Hypothalamus (tissue), 51 donors: Measurements from ENCODE around the gene TMOD1.
A peak's percentile ranks its signal among the peaks of the same experiment; 100 is the strongest.
"Not testable (repeated sequence)": the region's sequence is repeated elsewhere in the genome, so short reads cannot be mapped to it uniquely, and the experiment has no call there.

Experiments
- DNase-seq, 51 donors: peaks; one replicate each; lab custom pipeline; 2025; lab: John Stamatoyannopoulos, UW

Gene TMOD1

DNA sequence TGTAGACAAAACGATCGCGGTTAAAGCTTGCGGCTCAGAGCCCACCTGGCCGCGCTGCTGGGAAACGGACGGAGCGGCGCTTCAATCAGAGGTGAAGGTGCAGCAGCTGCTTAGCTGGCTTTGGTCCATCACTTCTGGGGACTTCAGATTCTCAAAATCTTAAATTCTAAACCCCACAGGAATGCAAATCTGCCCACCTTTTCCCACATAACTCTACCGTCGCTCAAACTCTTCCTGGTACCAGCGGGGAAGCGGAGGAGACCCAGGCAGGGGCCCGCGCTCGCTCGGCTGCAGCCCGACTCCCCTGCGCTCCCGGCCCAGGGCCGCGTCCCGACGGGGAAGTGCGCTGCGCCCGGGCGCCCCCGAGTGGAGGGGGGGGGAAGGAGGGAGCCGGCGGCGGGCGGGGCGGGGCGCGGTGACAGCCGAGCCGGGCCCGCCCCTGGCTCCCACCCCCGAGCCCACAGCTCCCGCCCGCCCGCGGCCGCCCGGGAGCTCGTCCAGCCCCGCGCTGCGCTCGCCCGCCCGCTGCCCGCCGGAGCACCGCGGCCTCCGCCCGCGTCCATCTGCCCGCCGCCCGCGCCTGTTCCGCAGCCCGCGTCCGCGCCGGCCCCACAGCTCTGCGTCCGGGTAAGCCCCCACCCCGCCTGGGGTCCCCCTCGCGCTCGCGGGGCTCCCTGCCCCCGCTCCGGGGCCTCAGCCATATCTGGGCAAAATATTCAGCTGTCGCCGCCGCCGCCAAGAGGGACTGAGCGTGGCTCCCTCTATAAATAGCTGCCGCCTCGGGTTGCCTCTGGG is at the start of gene TMOD1:
Gene TMOD1 (plus strand): TSS at position 490 of the 795 bp plus-strand sequence. CDS start 22,523 bp downstream, outside the sequence.
- peak in 42 of 51 donors; percentile 16 to 85 (median 54) for DNase-seq

DNA sequence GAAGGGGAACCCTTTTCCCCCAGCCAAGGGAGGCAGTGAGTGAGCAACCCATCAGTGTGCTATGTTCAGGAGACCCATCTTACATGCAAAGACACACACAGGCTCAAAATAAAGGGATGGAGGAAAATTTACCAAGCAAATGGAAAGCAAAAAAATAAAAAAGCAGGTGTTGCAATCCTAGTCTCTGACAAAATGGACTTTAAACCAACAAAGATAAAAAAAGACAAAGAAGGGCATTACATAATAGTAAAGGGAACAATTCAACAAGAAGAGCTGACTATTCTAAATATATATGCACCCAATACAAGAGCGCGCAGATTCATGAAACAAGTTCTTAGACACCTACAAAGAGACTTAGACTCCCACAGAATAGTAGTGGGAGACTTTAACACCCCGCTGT is 47.9 kb upstream of the TMOD1 start:
- not testable (repeated sequence) for DNase-seq

DNA sequence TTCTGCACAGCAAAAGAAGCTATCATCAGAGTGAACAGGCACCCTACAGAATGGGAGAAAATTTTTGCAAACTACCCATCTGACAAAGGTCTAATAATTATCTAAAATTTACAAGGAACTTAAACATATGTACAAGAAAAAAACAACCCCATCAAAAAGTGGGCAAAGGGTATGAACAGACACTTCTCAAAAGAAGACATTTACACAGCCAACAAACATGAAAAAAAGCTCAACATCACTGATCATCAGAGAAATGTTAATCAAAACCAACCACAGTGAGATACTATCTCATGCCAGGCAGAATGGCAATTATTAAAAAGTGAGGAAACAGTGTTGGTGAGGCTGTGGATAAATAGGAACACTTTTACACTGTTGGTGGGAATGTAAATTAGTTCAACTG is 44.6 kb upstream of the TMOD1 start:
- not testable (repeated sequence) for DNase-seq

DNA sequence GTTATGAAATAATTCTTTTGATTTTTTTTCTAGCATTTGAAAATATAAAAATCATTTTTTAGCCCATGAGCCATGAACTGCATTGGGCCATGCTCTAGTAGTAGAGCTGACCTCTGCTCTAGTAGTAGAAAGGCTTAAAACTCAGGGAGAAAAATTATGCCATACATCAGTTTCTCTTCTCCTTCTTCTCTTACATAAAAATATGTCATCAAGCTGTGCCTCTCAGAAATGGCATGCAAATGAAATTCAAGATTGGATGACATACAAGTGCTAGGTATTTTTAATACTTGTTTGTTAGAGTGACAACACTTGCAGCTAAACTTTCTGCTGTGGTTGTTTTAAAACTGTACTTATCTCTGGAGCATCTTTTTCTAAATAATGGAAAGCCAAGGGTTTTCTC is 42.1 kb upstream of the TMOD1 start:
- DNase-seq, result no peak

DNA sequence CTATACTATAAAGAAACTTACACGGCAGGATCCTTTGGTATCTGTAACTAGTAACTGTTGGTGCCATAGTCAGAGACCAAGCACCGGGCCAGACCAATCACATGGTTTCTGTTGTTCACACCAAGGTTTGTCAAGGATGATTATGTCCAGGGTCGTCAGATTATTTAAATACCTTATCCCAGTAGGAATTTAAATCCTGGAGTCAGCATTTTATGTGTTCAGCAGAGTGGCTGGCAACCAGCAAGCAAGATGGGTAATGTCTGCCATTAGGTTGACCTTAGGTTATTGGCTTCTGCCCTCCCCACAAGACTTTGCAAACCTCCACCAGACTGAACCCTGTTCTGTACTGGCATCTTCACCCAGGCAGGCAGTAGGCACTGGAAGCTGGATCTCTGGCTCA is 39.3 kb upstream of the TMOD1 start:
- no peak for DNase-seq

DNA sequence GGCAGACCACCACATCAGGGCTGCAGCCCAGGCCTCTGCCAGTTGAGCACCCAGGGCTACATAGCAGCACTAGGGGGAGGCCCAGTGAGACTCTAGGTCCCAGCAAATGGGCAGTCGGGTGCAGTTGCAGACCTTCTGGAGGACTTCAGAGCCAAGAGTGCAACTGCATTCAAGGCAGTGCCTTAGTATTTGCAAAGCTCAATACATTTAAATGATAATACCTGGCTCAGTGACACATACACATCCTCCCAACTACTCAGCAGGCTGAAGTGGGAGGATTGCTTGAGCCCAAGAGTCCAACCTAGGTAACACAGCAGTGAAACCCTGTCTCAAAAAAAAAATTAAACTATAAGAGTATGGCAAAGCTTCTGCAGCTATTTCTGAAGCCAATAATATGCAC is 38.6 kb upstream of the TMOD1 start:
- no peak for DNase-seq

DNA sequence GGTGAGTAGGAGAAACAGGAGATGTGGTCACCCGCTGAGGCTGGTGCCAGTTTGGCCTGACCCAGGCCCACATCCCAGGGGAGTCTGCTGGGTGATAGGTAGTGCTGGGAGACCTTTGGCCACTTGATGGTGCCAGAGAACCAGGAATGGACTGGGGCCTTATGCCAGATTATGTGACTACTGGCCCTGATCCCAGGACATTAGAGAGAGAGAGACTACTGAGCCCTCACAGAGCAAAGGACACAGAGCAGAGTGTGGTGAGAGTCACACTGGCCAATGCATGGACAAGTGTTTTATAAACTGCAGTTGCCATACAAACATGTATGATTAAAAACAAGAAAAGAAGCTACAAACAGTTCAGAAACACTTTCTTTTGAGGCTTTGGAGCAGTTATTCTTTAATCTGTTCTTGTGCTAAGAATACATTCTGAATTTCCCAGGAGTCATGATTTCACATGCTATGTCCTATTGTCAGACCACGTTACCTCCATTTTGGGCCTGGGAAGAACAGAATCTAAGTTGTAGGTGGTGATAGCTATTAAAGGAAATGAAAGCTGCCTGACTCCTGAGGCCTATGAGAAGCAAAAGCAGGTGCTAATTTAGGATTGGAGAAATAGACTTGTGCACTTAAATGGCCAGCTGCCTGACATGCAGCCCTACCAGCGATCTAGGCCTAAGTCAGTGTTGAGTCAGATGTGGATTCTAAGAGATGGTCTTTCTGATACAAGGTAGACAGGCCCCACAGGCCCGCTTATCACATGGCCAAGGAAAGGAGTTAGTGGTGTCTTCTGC is 32.6 kb upstream of the TMOD1 start:
- DNase-seq, result peak in 50 of 51 donors; percentile 5 to 91 (median 66)

DNA sequence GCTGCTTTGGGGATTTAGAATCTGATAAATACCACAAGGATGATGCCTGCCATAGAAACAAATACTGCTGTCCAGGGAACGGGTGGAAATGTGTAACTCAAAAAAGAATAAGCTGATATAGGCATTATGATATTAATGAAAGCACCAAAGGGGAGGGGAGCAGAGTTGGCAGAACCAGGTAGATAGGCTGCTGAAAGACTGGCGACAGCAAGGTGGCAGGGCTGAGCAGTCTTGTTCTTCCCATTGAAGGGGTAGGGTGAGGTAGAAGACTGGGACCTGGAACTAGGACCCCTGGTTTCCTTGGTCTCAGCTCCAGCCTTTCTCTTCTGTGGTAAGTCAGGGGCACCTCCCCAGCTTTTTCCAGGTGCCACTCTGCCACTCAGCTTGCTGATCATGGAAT is 31.4 kb upstream of the TMOD1 start:
- peak in 16 of 51 donors; percentile 0 to 34 (median 9) for DNase-seq

DNA sequence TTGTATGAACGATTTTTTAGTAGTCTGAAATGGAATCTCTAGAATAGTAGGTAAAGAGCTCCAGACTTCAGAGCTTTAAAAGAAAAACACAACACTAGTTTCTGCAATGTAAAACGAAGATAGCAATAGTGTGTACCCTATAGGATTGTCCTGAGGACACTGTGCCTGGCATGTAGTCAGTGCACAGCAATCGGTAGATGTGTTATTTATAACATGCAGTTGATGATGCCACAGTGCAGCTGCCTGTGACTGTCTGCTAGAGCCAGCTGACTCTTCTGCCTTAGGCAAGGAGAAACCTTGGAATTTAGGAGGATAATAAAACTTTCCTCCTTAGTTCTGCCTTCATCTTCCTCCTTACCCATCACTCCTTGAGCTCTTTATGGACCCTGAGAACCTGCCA is 27.7 kb upstream of the TMOD1 start:
- no peak for DNase-seq

DNA sequence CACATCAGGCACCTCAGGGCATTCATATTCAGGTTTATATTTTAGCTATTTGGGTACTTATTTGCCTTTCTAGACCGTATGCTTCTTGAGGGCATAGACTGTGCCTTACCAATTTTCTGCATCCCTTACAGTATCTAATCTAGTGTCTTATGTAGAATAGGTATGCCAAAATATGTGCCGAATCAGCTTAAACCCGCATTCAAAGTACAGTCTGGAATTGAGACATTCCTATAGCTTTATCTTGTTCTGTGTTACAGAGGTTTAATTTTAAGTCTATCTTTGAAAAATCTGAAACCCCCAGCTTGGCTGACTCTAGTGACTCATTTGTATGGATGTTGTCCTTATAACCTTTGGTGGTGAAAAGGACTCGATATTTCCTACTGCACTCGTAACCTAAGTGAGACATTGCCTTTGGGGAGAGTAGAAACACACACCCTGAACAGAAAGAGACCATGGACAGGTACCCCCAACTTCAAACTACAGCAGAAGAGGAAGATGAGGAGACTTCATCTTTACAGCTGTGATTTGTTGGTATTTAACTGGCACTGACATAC is 27.0 kb upstream of the TMOD1 start:
- no peak for DNase-seq

DNA sequence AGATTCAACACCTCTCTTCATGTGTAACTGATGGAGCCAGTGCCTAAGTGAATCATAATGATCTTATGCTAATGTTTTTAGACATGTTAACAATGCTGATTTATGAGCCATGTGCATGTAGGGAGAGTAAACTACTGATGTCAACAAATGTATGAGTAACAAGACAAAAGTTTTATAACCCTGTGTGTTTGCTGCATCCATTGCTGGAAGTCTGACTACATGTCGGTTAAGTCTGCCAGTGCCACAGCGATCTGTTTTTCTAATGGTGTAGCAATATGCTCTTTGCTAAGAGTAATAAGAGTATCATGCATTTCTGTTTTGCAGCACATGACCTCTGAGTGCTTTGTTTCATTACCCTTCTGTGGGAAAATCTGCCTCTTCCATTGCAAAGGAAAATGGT is 26.4 kb upstream of the TMOD1 start:
- no peak for DNase-seq

DNA sequence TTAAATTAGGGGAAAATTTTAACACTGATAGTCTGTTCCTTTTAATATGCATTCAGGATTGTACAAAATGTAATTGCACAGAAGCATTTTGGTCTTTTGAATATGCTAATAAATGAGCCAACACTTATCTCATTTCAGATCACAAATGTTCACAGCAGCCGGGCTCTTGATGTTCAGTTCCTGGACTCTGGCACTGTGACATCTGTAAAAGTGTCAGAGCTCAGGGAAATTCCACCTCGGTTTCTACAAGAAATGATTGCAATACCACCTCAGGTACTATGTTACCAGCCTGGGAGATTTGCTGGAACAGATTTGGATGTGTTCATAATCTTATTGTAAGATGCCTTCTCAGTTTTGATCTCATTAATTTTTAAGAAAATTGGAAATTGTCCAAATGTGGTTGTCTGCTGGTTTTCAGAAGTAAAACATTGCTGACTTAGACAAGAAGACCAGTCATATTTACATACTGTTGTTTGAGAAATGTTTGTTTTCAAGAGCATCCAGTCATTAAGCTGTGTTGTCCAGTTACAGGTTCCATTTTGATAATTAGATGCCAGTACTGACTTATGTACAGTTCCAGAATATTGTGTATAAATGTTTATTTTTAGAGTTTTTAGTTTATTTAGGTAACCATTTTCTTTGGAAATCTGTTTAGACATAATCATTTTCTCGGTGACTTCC is 23.0 kb upstream of the TMOD1 start:
- no peak for DNase-seq

DNA sequence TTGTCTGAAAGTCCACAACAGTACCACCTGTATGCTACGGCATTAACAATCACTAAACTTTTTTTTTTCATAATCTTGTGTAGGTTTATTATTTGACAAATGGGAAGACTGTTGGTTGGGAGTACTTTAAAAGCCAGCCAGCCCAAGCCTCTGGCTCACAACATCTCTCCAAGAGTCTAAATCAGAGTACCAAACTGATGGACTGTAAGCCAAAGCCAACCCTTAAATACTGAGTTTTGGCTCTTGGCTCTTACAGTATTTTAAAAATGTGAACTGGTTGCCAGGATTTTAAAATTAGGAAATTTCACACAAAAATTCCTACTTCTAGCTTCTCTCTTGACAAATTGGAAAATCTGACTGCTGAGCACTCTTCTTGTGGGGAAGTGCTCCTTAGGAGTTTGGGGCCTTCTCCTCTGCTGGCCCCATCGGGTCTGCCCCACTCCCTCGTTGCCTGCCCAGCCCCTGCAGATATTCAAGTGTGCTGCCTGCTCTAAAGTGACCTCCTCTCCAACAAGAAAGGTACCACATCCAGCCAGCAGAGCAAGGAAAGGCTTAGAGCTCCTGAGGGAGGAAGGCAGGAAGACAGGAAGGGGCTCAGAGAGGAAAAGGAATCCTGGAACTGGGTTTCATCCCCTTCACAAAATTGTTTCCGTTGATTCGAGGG is 21.8 kb upstream of the TMOD1 start:
- DNase-seq, result no peak

DNA sequence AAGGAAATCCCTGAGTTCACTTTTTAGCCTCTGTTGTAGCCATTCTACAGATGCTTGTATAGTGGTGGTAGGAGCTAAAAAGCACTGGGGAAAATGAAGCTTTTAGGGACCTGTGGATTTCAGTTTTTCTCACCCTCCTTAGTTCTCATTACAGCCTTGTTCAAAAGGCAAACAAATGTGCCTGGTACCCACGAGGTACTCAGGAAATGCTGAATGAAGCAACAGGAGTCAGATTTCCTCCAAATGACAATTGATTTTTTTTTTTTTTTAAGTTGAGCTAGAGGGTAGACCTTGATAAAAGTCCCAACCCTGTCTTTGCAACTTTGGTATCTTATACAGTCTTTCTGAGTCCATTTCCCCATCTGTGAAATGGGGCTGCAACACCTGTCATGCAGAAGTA is 21.3 kb upstream of the TMOD1 start:
- DNase-seq, result no peak

DNA sequence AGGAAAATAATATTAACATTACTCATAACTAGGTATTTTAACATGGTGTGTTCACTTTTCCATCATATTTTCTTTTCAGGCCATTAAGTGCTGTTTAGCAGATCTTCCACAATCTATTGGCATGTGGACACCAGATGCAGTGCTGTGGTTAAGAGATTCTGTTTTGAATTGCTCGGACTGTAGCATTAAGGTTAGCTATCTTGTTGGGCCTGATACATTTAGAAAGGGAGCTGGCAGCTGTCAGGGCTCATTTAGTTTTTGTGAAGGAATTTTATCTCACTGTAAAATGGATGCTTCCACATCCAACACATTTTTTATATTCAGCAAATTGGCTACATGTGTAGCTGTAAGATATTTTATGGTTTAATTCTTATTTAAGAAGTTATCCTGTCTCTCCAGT is 20.7 kb upstream of the TMOD1 start:
- no peak for DNase-seq

DNA sequence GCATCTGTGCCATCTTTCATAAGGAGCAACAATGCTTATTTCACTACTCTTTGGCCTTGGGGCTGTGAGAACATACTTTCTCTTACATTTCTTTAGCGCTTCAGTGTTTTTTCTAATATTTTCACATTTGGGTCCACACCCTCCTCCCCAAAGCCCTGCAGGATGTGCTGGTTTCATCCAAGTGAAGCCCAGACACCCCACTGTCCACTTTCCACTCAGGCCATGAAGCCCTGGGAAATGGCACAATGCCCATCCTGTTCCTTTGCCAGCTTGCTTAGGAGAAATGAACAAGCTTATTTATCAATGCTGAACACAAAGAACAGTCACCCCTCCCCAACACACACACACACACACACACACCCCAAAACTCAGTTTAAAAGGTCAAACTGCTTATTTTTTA is 17.3 kb upstream of the TMOD1 start:
- DNase-seq, result peak in 34 of 51 donors; percentile 5 to 82 (median 44)

DNA sequence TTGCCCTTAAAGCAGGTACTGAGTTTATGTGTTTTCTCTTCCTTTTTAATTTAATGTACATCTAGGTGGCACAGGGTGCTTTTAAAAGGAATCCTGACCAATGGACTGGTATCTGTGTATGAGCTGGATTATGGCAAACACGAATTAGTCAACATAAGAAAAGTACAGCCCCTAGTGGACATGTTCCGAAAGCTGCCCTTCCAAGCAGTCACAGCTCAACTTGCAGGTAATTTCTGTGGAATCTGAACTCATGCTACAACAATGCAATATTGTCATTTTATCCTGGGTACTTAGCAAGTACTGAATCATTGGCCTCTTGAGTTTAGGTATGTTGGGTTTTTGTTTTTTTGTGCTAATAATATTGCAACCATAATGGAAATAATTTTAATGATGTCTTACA is 14.4 kb upstream of the TMOD1 start:
- no peak for DNase-seq

DNA sequence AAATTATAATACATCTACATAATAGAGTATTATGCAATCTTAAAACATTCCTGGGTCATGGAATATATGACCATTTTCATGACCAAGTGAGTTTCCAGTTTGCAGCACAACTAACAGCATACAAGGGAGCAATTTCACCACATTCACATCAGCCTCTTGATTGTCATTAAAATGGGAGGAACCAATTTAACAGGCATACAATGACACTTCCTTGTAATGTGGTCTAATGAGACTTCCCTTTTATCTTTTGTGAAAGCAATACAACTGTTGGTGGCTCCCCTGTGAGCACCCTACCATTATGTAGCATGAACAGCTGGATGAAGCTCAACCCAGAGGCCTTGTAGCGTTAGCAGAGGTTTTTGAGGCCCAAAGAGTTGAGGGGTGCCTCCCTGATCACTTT is 13.6 kb upstream of the TMOD1 start:
- no peak for DNase-seq

DNA sequence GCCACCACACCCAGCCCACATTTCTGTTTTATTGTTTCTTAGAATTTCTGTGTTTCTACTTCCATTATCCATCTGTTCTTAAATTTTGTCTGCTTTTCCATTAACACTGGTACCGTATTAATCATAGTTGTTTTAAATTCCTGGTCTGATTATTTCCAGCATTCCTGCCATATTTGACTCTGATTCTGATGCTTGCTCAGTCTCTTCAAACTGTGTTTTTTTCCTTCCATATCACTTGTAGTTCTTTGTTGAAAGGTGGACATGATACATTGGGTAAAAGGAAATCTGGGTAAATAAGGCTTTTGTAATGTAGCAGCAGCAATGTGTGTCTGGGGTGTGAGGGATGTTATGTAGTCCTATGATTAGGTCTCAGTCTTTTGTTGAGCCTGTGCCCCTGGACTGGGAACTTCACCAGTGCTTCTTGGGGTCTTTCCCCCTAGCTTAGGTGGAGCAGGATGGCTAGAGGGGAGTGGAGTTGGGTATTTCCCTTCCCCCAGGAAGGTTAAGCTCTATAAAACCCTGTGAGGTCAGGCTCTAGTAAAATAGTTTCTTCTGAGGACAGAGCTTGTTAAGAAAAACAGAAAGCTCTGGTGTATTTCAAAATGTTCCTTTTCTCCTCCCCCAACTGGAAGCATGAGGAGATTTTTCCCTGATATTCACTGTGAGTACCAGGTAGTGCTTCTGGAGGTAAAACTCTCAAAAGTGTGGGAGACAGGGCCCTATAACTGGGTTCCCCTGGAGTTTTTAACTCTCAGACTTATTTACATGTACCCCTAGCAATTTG is 10.1 kb upstream of the TMOD1 start:
- no peak for DNase-seq
